WI38 (cell line): ENCODE results near the gene PARS2.

Experiments used
- H3K4me3 ChIP-seq: 2 replicates; pipeline ENCODE4 v1.5.1; 2011; ENCODE audit warnings: low read depth, mild to moderate bottlenecking, control low read depth, low read length
- TF ChIP-seq, protein P1 (sequence below): IDR thresholded peaks from 2 replicates; pipeline ENCODE4 v1.5.1; 2012; ENCODE audit warnings: low read depth, mild to moderate bottlenecking, control low read depth, low read length

The PARS2 gene

DNA sequence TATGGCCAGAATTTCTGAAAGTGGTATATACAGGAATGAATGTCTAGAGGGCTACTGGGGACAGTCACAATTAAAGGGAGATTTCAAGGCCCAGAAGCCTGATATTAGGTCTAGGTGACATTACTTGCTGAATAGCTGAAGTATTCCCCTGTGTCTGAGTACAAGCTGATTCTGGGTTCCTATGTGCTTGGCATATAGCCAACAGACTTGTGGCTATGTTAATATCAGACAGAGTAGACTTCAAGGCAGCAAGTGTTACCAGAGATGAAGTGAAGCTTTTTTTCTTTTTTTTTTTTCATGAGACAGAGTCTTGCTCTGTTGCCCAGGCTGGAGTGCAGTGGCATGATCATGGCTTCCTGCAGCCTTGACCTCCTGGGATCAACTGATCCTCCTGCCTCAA lies 40.3 kb downstream of the PARS2 start:
- H3K4me3 ChIP-seq, result no peak overlapping the region
- TF ChIP-seq, protein P1, sequence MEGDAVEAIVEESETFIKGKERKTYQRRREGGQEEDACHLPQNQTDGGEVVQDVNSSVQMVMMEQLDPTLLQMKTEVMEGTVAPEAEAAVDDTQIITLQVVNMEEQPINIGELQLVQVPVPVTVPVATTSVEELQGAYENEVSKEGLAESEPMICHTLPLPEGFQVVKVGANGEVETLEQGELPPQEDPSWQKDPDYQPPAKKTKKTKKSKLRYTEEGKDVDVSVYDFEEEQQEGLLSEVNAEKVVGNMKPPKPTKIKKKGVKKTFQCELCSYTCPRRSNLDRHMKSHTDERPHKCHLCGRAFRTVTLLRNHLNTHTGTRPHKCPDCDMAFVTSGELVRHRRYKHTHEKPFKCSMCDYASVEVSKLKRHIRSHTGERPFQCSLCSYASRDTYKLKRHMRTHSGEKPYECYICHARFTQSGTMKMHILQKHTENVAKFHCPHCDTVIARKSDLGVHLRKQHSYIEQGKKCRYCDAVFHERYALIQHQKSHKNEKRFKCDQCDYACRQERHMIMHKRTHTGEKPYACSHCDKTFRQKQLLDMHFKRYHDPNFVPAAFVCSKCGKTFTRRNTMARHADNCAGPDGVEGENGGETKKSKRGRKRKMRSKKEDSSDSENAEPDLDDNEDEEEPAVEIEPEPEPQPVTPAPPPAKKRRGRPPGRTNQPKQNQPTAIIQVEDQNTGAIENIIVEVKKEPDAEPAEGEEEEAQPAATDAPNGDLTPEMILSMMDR, result no peak

DNA sequence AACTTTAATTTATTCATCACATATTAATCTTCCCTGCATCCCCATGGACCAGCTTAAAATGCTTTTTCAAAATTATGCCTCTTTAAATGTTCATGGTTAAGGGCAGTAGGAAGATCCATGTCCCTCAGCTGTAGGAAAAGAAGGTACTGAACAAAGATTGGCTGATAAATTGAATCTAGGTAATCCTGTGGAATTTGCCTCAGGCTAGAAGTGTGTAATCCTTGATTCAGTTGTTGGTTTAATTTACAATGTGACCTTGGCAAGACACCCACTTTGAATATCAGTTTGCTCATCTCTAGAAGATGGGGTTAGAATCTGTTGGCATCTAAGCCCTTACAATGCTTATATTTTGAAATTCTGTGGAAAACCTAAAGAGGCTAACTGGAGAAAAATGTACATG lies 42.6 kb downstream of the PARS2 start:
- TF ChIP-seq, protein P1, result no peak
- no peak overlapping the region for H3K4me3 ChIP-seq

DNA sequence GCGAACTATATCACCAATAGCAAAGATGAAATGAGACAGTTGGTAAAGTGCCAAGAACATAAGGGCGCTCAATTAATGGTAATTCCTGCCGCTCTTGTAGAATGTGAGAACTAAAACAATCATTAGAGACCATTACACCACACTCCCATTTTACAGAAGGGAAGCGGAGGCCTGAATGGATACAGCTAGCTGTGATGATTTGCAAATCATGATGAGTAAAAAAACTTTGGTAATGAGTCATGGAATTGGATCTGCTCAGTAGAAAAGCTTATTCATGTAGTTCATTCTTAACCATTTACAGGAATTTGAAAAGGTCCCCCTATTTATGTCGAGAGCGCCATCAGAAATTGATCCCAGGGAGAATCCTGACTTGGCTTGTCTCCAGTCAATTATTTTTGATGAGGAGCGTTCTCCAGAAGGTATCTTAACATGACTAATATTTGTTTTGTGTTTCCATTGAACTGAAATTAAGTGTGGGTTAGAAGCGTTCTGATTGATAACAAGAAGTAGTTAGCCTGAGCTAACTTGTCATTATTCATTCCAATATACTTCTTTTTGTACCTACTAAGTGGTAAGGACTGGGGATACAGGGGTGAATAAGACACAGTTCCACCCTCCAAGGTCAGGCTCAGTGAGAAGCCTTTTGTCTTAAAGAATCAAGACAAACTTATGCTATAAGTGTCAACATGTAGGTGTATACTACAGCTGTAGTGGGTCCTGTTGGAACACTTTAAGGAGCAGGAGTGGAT lies 47.9 kb downstream of the PARS2 start:
- peak overlapping the region; percentile 88 for H3K4me3 ChIP-seq
- TF ChIP-seq, protein P1, result no peak

DNA sequence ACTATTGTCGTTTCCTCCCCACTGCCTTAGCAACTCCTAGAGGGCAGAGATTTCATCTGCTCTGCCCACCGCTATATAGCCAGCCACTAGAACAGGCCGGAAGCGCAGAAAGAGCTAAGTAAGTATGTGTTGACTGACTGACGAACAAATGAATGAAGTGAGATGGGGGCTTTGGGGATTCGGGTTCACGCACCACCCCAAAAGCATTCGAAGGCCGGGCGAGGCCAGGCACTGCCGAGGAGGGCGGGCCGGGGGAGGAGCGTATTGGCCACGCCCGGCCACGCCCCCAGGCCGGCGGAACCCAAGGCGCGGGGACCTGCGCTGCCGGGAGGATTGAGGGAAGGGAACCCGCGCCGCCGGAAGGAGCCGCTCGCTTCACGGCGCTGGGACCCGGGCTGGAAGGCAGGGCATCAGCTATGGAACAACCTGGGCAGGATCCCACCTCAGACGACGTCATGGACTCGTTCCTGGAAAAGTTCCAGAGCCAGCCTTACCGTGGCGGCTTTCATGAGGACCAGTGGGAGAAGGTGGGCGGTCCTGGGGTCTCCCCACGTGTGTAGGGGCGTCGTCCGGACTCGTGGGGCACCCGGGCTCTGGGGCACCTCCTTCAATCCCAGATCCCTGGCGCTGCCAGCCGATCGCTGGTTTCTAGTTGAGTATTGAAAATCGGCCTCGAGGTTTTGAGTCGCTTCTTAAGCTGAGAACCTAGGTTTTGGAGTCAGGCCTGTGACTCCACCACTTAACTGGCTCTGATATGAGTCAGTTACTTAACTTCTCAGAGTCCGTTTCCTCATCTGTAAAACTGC lies 48.6 kb downstream of the PARS2 start, which contains the start of gene TTC4:
Gene TTC4, plus strand, starts transcription at position 369 of the 806 bp plus-strand sequence. Its CDS starts 48 bp downstream, at position 417.
- TF ChIP-seq, protein P1, result no peak
- H3K4me3 ChIP-seq, result peak within 1 kb of the TSS; percentile 88

DNA sequence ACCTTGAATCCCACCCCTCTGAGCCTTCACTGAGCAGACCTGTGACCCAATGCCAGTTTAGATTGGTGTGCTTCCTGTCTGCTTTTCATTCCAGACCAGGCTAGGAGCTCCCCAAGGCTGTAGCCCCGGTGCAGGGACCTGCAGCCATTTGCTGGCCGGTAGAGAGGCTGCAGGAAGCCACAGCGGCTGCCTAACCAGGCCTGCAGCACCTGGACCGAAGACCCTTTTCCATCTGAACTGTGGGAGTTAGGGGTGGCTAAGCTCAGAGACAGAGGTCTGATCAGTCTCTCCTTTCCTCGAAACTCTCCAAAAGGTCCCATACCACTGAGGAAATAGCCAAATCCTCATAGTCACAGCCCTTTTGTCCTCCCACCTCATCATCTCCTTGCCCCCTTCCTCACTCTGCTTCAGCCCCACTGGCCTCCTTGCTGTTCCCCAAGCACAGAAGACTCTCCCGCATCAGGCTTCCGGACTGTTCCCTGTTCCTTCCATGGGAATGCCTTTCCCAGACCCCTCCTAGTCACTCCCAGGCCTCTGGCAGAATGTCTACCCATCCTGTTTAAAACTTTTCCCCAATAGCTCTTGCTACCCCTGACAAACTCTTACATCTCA lies 49.3 kb downstream of the PARS2 start:
- H3K4me3 ChIP-seq, result peak overlapping the region; percentile 88
- TF ChIP-seq, protein P1, result no peak

DNA sequence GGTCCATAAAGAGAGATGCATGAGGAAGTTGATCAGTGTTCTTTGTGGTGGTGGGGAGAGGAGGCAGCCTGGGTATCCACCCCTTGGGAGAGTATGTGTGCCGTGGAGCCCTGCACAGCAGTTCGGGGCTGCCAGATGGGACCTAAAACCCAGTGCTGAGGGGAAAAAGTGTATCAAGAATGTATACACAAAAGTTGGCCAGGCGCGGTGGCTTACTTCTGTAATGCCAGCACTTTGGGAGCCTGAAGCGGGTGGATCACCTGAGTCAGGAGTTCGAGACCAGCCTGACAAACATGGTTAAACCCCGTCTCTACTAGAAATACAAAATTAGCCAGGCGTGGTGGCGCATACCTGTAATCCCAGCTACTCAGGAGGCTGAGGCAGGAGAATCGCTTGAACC lies 52.8 kb downstream of the PARS2 start:
- TF ChIP-seq, protein P1, result no peak
- H3K4me3 ChIP-seq, result no peak overlapping the region
